Activated CD8-positive, alpha-beta memory T cell treated with anti-CD3 and anti-CD28 coated beads, Interleukin-2, amount 10 ng/mL, durations not matched to agents 7 days and 5 days (primary cell): ENCODE data around the gene KNCN. TPM values are rescaled to one million over a fixed set of nuclear protein-coding genes. Genes with fewer than 3 reads are reported as not detected.

Source experiments
- ATAC-seq: fragments of 150-1000 bp; cut with Tn5 transposase; one replicate; pipeline ENCODE4 v1.10.0; 2021; ENCODE audit warnings: moderate library complexity
- CTCF ChIA-PET: fragments of 350-600 bp; sonication (Branson Sonifier 250); formaldehyde crosslinking; loops from one replicate; lab custom pipeline; 2021; ENCODE audit warnings: antibody characterized with exemption; lab: Charles Lee
- DNase-seq: peaks from one replicate; pipeline ENCODE4 v3.0.0-alpha.2; 2020
- H3K27ac Mint-ChIP-seq: one replicate; pipeline ENCODE4 v1.8.0; 2021; ENCODE audit warnings: mild to moderate bottlenecking, mixed read lengths
- H3K27me3 Mint-ChIP-seq: one replicate; pipeline ENCODE4 v1.8.0; 2021; ENCODE audit warnings: mixed read lengths
- H3K36me3 Mint-ChIP-seq: one replicate; pipeline ENCODE4 v1.8.0; 2021; ENCODE audit warnings: mild to moderate bottlenecking, mixed read lengths
- H3K4me1 Mint-ChIP-seq: one replicate; pipeline ENCODE4 v1.8.0; 2021; ENCODE audit warnings: mixed read lengths
- H3K4me3 Mint-ChIP-seq: one replicate; pipeline ENCODE4 v1.8.0; 2021; ENCODE audit warnings: mild to moderate bottlenecking, moderate library complexity, mixed read lengths
- H3K9me3 Mint-ChIP-seq: one replicate; pipeline ENCODE4 v1.8.0; 2022; ENCODE audit warnings: low read depth, mixed read lengths
- total RNA-seq, 2 experiments: library from RNA; stranded (reverse); gene quantifications; one replicate each; pipeline ENCODE4 v1.2.3, GENCODE V29; 2021

KNCN gene
- total RNA-seq, 2 experiments from 2014 or later: not detected

GRCh38 chr1:46581681-46582455 is 30.4 kb upstream of the KNCN start:
- CTCF ChIA-PET: interaction anchor here (0.6 to 5.4 kb wide), 12 partner anchors 8 to 143 kb away, joined by 3 to 38 read pairs (median 4); partner anchors contain the start of gene MKNK1
- no peaks in the 10 kb centered on the region for H3K27me3 Mint-ChIP-seq
- H3K9me3 Mint-ChIP-seq: no peaks in the 10 kb centered on the region
- H3K4me1 Mint-ChIP-seq: peaks cover 60% of the 10 kb centered on the region
- peak overlapping the region; percentile 34 for H3K4me3 Mint-ChIP-seq
- peak overlapping the region; percentile 94 for H3K27ac Mint-ChIP-seq
- peak; percentile 77 for DNase-seq
- peak; percentile 93 for ATAC-seq
- H3K36me3 Mint-ChIP-seq: peaks cover 67% of the 10 kb centered on the region

DNA sequence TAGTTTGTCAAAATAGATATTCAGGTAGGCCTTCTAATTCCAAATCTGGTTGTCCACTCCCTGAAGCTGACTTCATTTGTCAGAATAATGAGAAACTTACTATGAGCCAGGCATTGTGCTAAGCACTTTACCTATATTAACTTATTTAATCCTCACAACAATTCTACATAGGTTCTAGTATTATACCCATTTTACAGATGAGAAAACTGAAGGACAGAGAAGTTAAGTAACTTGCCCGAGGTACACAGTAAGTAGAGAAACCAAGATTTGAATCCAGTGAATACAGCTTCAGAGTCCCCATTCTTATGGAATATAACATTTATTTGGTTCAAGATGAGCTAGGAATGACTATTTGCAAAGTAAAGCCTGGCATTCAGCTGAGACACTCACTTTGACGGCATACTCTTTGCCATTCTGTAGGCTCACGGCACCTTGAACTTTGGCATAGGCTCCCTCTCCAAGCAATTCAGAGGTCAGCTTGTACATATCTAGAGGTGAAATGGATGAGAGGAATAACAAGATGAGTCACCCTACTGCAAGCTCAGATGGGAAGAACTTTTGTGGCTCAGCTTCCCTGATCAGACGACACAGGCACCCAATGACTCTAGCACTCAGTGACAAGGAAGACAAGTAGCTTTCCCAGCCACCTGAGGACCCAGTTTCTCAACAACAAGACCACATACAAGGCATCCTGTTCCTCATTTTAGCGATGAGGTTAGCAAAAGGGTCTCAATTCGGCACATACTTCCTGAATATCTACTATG is 28.9 kb upstream of the KNCN start:
- no peaks in the 10 kb centered on the region for H3K27me3 Mint-ChIP-seq
- peaks cover 59% of the 10 kb centered on the region for H3K36me3 Mint-ChIP-seq
- CTCF ChIA-PET: interaction anchor here (1.1 to 5.4 kb wide), 5 partner anchors 10 to 45 kb away, joined by 3 to 38 read pairs (median 6); partner anchors contain the start of gene MKNK1
- no peaks in the 10 kb centered on the region for H3K9me3 Mint-ChIP-seq
- no peak overlapping the region for H3K4me3 Mint-ChIP-seq
- ATAC-seq (no peak), DNase-seq (no peak)
- peak overlapping the region; percentile 81 for H3K27ac Mint-ChIP-seq
- H3K4me1 Mint-ChIP-seq: peaks cover 60% of the 10 kb centered on the region

DNA sequence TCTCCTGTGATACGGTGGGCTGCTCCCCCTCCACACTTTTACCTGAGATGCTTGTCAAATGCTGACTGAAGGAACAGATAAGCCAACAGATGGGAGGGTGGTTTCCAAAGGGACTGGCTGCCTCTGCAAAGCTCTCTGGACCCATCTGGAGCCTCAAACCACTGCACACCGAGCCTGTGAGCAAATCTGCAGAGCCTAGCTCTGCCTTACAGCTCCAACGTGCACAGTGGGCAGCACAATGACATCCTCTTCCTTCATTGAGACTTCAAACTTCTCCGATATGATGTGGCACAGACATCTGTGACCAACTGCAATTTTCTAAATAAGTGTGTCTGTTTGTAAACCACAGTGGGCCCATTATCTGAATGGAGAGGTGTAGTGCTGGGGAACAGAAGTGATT is 26.2 kb upstream of the KNCN start:
- ATAC-seq: peak; percentile 14
- no peak overlapping the region for H3K4me3 Mint-ChIP-seq
- H3K27ac Mint-ChIP-seq: peak overlapping the region; percentile 71
- peaks cover 48% of the 10 kb centered on the region for H3K36me3 Mint-ChIP-seq
- CTCF ChIA-PET: interaction anchor here (1.5 to 1.9 kb wide), 2 partner anchors 45 to 100 kb away, joined by 4 to 6 read pairs; no protein-coding TSS in a partner anchor
- H3K27me3 Mint-ChIP-seq: no peaks in the 10 kb centered on the region
- H3K9me3 Mint-ChIP-seq: no peaks in the 10 kb centered on the region
- H3K4me1 Mint-ChIP-seq: peaks cover 49% of the 10 kb centered on the region
- DNase-seq: peak; percentile 54

- Mint-ChIP-seq H3K9me3 (no peaks in the 10 kb centered on the region), H3K4me3 (no peak overlapping the region), H3K27me3 (no peaks in the 10 kb centered on the region), H3K36me3 (peaks cover 39% of the 10 kb centered on the region), H3K27ac (peak overlapping the region; percentile 20), H3K4me1 (peaks cover 38% of the 10 kb centered on the region)
- ATAC-seq: no peak
- DNase-seq: no peak
- CTCF ChIA-PET: interaction anchor here (1.9 kb wide), 1 partner anchor 44 kb away, joined by 6 read pairs; no protein-coding TSS in a partner anchor
These were observed 25.1 kb upstream of the KNCN start for GRCh38 chr1:46576596-46576995.

GRCh38 chr1:46575778-46576177 is 24.3 kb upstream of the KNCN start:
- Mint-ChIP-seq H3K4me1 (peaks cover 31% of the 10 kb centered on the region), H3K27ac (no peak overlapping the region), H3K9me3 (no peaks in the 10 kb centered on the region), H3K27me3 (no peaks in the 10 kb centered on the region), H3K36me3 (peaks cover 36% of the 10 kb centered on the region), H3K4me3 (no peak overlapping the region)
- ATAC-seq (no peak), DNase-seq (no peak)
- CTCF ChIA-PET: no interaction called here

- Mint-ChIP-seq H3K4me1 (peaks cover 27% of the 10 kb centered on the region), H3K27me3 (no peaks in the 10 kb centered on the region), H3K4me3 (no peak overlapping the region), H3K36me3 (peaks cover 31% of the 10 kb centered on the region), H3K9me3 (no peaks in the 10 kb centered on the region), H3K27ac (no peak overlapping the region)
- DNase-seq (no peak), ATAC-seq (no peak)
- CTCF ChIA-PET: no interaction called here
These were observed 23.9 kb upstream of the KNCN start for GRCh38 chr1:46575300-46575699.

- Mint-ChIP-seq H3K27ac (no peak overlapping the region), H3K9me3 (no peaks in the 10 kb centered on the region), H3K36me3 (peaks cover 21% of the 10 kb centered on the region), H3K27me3 (no peaks in the 10 kb centered on the region), H3K4me1 (peaks cover 3% of the 10 kb centered on the region), H3K4me3 (no peak overlapping the region)
- DNase-seq (no peak), ATAC-seq (no peak)
- CTCF ChIA-PET: interaction anchor here (1.1 to 1.5 kb wide), 2 partner anchors 9 to 42 kb away, joined by 3 read pairs; no protein-coding TSS in a partner anchor
These were observed 20.3 kb upstream of the KNCN start for GRCh38 chr1:46571691-46572225.

- Mint-ChIP-seq H3K4me1 (peaks cover 3% of the 10 kb centered on the region), H3K36me3 (peaks cover 33% of the 10 kb centered on the region), H3K4me3 (no peak overlapping the region), H3K27me3 (no peaks in the 10 kb centered on the region), H3K27ac (no peak overlapping the region), H3K9me3 (no peaks in the 10 kb centered on the region)
- ATAC-seq (no peak), DNase-seq (no peak)
- CTCF ChIA-PET: interaction anchor here (0.9 to 1.5 kb wide), 2 partner anchors 10 to 155 kb away, joined by 3 read pairs; no protein-coding TSS in a partner anchor
These were observed 18.7 kb upstream of the KNCN start for GRCh38 chr1:46569884-46570725.

DNA sequence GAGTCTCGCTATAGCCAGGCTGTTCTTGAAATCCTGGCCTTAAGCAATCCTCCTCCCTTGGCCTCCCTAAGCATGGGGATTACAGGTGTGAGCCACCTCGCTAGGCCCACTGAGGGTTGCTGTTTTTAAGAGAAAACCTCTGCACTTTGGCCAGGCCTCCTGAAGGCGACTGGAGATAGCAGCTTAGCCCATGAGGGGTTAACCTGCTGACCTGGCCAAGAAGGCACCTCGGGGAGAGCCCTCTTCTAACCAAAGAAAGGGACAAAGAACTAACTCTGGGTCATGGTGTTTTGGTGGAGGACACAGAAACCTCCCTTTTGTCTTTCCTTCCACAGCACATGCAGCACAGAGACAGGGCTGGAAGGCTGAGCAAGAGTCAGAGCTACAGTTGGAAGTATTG is 17.7 kb upstream of the KNCN start:
- CTCF ChIA-PET: no interaction called here
- Mint-ChIP-seq H3K27me3 (no peaks in the 10 kb centered on the region), H3K4me1 (peaks cover 3% of the 10 kb centered on the region), H3K9me3 (no peaks in the 10 kb centered on the region), H3K4me3 (no peak overlapping the region), H3K27ac (no peak overlapping the region), H3K36me3 (peaks cover 35% of the 10 kb centered on the region)
- ATAC-seq (no peak), DNase-seq (no peak)

- DNase-seq: no peak
- no peaks in the 10 kb centered on the region for H3K27me3 Mint-ChIP-seq
- CTCF ChIA-PET: no interaction called here
These were observed 17.0 kb upstream of the KNCN start for GRCh38 chr1:46568461-46568891.

DNA sequence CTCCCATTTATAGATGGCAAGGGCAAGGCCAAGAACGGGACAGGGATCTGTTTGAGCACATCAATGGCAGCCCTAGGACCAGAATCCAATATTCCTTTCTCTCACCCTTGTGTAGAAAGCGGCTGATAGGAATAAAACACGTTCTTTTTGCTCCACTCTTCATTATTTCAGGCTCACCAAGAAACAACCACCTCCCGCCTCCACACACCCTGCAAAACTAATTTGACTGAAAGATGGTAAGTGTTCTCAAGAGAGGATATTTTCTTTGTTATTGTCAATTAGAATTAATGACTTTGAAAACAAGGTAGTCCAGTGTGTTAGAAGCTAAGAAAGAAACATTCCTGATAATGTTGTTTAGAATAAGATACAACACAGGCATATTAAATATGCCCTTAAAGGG is 11.9 kb upstream of the KNCN start:
- Mint-ChIP-seq H3K27ac (no peak overlapping the region), H3K4me1 (peaks cover 1% of the 10 kb centered on the region), H3K9me3 (no peaks in the 10 kb centered on the region), H3K4me3 (no peak overlapping the region), H3K36me3 (peaks cover 41% of the 10 kb centered on the region), H3K27me3 (no peaks in the 10 kb centered on the region)
- no peak for ATAC-seq
- CTCF ChIA-PET: interaction anchor here (1.0 kb wide), 1 partner anchor 30 kb away, joined by 3 read pairs; no protein-coding TSS in a partner anchor
- no peak for DNase-seq

More at GRCh38 chr1:46568461-46568891, 17.0 kb upstream of the KNCN start:
- Mint-ChIP-seq H3K4me1 (peaks cover 3% of the 10 kb centered on the region), H3K9me3 (no peaks in the 10 kb centered on the region), H3K27ac (no peak overlapping the region), H3K36me3 (peaks cover 35% of the 10 kb centered on the region), H3K4me3 (no peak overlapping the region)
- ATAC-seq: no peak

GRCh38 chr1:46562498-46562897 is 11.1 kb upstream of the KNCN start:
- Mint-ChIP-seq H3K27me3 (no peaks in the 10 kb centered on the region), H3K9me3 (no peaks in the 10 kb centered on the region), H3K4me1 (peaks cover 1% of the 10 kb centered on the region), H3K4me3 (no peak overlapping the region), H3K36me3 (peaks cover 38% of the 10 kb centered on the region), H3K27ac (no peak overlapping the region)
- CTCF ChIA-PET: no interaction called here
- ATAC-seq (no peak), DNase-seq (no peak)
